K562 (cell line): ENCODE data around the gene SLC3A2. TPM values are rescaled to one million over a fixed set of nuclear protein-coding genes. Genes with fewer than 3 reads are reported as not detected.

ENCODE experiments used
- ATF1 ChIP-seq, 2 experiments: fragments of 450-650 bp in 1 of 2; IDR thresholded peaks; 2 replicates each; pipeline ENCODE4 v1.6.1; 2016; ENCODE audit warnings: missing compliant biosample characterization in 1 of 2, missing genetic modification characterization in 1 of 2
- ATF4 ChIP-seq: fragments of 450-650 bp; formaldehyde crosslinking; IDR thresholded peaks from 2 replicates; pipeline ENCODE4 v1.4.0; 2022; ENCODE audit warnings: mild to moderate bottlenecking, moderate library complexity
- DDX20 ChIP-seq: fragments of 450-650 bp; IDR thresholded peaks from 2 replicates; pipeline ENCODE4 v1.6.1; 2016; ENCODE audit warnings: missing genetic modification characterization, low read depth, mild to moderate bottlenecking, missing compliant biosample characterization, moderate library complexity
- DIDO1 ChIP-seq: fragments of 450-650 bp; IDR thresholded peaks from 2 replicates; pipeline ENCODE4 v1.6.1; 2016; ENCODE audit warnings: low read depth, missing biosample characterization, missing genetic modification characterization
- FOSL1 ChIP-seq: fragments of 200-800 bp; sonication (Bioruptor generic); conservative IDR thresholded peaks from 2 replicates; pipeline ENCODE4 v1.6.1; 2016; ENCODE audit warnings: missing genetic modification characterization, missing compliant biosample characterization
- HNRNPL ChIP-seq: fragments of 200-400 bp; formaldehyde crosslinking; IDR thresholded peaks from 2 replicates; pipeline ENCODE4 v1.6.1; 2017; ENCODE audit warnings: low read depth, mild to moderate bottlenecking, low read length
- KLF6 ChIP-seq: fragments of 250-450 bp; sonication (Bioruptor Pico); IDR thresholded peaks from 2 replicates; pipeline ENCODE4 v1.4.0; 2020; ENCODE audit warnings: mild to moderate bottlenecking, moderate library complexity, borderline replicate concordance
- MAFK ChIP-seq: IDR thresholded peaks from 2 replicates; pipeline ENCODE4 v1.6.1; 2011; ENCODE audit warnings: low read length, improper control_type of control experiment
- MTA3 ChIP-seq: fragments of 450-650 bp; formaldehyde crosslinking; IDR thresholded peaks from 2 replicates; pipeline ENCODE4 v1.6.1; 2017; ENCODE audit warnings: mild to moderate bottlenecking, borderline replicate concordance
- MXD1 ChIP-seq: fragments of 250-450 bp; sonication (Bioruptor Pico); IDR thresholded peaks from 2 replicates; pipeline ENCODE4 v1.8.0; 2021; ENCODE audit warnings: borderline replicate concordance, mild to moderate bottlenecking, moderate library complexity; ENCODE audit not compliant: poor library complexity, severe bottlenecking
- OTX1 ChIP-seq: fragments of 450-650 bp; formaldehyde crosslinking; IDR thresholded peaks from 2 replicates; pipeline ENCODE4 v1.4.0; 2022; ENCODE audit warnings: mild to moderate bottlenecking
- PATZ1 ChIP-seq: fragments of 250-450 bp; sonication (Bioruptor Pico); IDR thresholded peaks from 2 replicates; pipeline ENCODE4 v1.5.0; 2020; ENCODE audit warnings: mild to moderate bottlenecking, borderline replicate concordance
- STAT6 ChIP-seq: sonication (generic); formaldehyde crosslinking; IDR thresholded peaks from 2 replicates; pipeline ENCODE4 v1.8.1; 2023; ENCODE audit warnings: mild to moderate bottlenecking, missing genetic modification reagents
- THRA ChIP-seq: fragments of 450-650 bp; IDR thresholded peaks from 2 replicates; pipeline ENCODE4 v1.6.1; 2017; ENCODE audit warnings: mild to moderate bottlenecking, moderate library complexity
- ZBED1 ChIP-seq: IDR thresholded peaks from 2 replicates; pipeline ENCODE4 v1.6.1; 2014
- ZFP91 ChIP-seq: sonication (generic); formaldehyde crosslinking; IDR thresholded peaks from 2 replicates; pipeline ENCODE4 v1.8.0; 2022; ENCODE audit warnings: mild to moderate bottlenecking, missing genetic modification reagents
- ZNF324 ChIP-seq: fragments of 250-450 bp; sonication (Bioruptor Pico); IDR thresholded peaks from 2 replicates; pipeline ENCODE4 v1.4.0; 2020; ENCODE audit warnings: mild to moderate bottlenecking
- polyA plus RNA-seq, 8 experiments: library from polyadenylated mRNA; depleted of rRNA in 4 of 8; stranded (reverse) in 5 of 8; unstranded in 3 of 8; fragments of >200 nt; fragmentation: Nextera tagmentation in 2 of 8; fragmentation: Illumina TruSeq in 1 of 8; extraction: Ambion mirVana in 2 of 8; extraction: Trizol in 1 of 8; gene quantifications; 2 replicates each; pipeline versions ENCODE4 v1.2.1 to v1.2.3, GENCODE V29; 2011 to 2014; ENCODE audit warnings: inconsistent platforms in 1 of 8, missing spikeins in 1 of 8
- total RNA-seq, 7 experiments: library from RNA; depleted of rRNA in 6 of 7; stranded (reverse); fragments of >200 nt in 6 of 7; fragmentation: Illumina TruSeq in 2 of 7; extraction: Trizol in 2 of 7; gene quantifications; 2 replicates each; pipeline versions ENCODE4 v1.2.1 to v1.2.3, GENCODE V29; 2011 to 2021; ENCODE audit warnings: low replicate concordance in 1 of 7

SLC3A2 gene
- total and polyA plus RNA-seq, 9 of the 15 experiments (the other 6 are each of a cell fraction or from before 2014, with no cell fraction given): 20.0 to 296 (median 214) TPM

- TF ChIP-seq STAT6 (CRISPR knock-in tag): no peak
- 0 out of 2 replicates have a peak, but pooled peaks have one; percentile 15 for TF ChIP-seq ATF4 (CRISPR knock-in tag)
- TF ChIP-seq OTX1 (CRISPR knock-in tag): no peak
- TF ChIP-seq PATZ1 (CRISPR knock-in tag): no peak
- TF ChIP-seq FOSL1 (tag): peak; percentile 16; the same call in 1 of the 2 replicates
- peak; percentile 97 for TF ChIP-seq ATF1 (CRISPR knock-in tag; IDR thresholded peaks at IDR 0.05)
- TF ChIP-seq ATF1 (tag; IDR thresholded peaks at IDR 0.05): peak; percentile 99
- 0 out of 2 replicates have a peak, but pooled peaks have one; percentile 48 for TF ChIP-seq HNRNPL
- TF ChIP-seq THRA: no peak
- TF ChIP-seq MXD1 (CRISPR knock-in tag): peak; percentile 99
- 0 out of 2 replicates have a peak, but pooled peaks have one; percentile 15 for TF ChIP-seq ZFP91 (CRISPR knock-in tag)
- TF ChIP-seq ZBED1: no peak
- no peak for TF ChIP-seq KLF6
- TF ChIP-seq ZNF324: no peak
- no peak for TF ChIP-seq DDX20 (tag)
- peak; percentile 89 for TF ChIP-seq DIDO1 (tag)
- TF ChIP-seq MAFK: no peak
- peak; percentile 50; the same call in 1 of the 2 replicates for TF ChIP-seq MTA3
These were observed 41.4 kb upstream of the SLC3A2 start, which contains the start of gene WDR74 (continued) for GRCh38 chr11:62839050-62839945.
